K562 (cell line): ENCODE results near the gene DNER. TPM values are rescaled to one million over a fixed set of nuclear protein-coding genes. Genes with fewer than 3 reads are reported as not detected.
"Not testable (repeated sequence)": the region's sequence is repeated elsewhere in the genome, so short reads cannot be mapped to it uniquely, and the experiment has no call there.

Experiments used
- ATAC-seq: fragments of 200-7000 bp; cut with Tn5 transposase; 3 replicates; pipeline ENCODE4 v1.9.1; 2020; ENCODE audit warnings: moderate library complexity
- BruUV-seq: library from RNA; stranded (reverse); fragments of 400-500 nt; replicated peaks from 2 replicates; lab custom pipeline; 2021; lab: Mats Ljungman, UMichigan
- CTCF ChIA-PET: fragments of 300-600 bp; formaldehyde crosslinking; extraction: SDS; loops from one replicate; lab custom pipeline; 2021; ENCODE audit warnings: low intra/inter-chr PET ratio; lab: Yijun Ruan, JAX
- POLR2A ChIA-PET: fragments of 300-600, 350-650 bp; sonication (Branson Sonifier 250); formaldehyde crosslinking; extraction: SDS; loops from one replicate; lab custom pipeline; 2021; ENCODE audit warnings: antibody characterized with exemption, inconsistent platforms; lab: Yijun Ruan, JAX
- DNase-seq, 4 experiments: peaks; one replicate each; pipeline versions ENCODE4 v3.0.0 to v3.0.0-alpha.2; 2011 to 2018; ENCODE audit warnings: low spot score in 3 of 4, mixed read lengths in 3 of 4; ENCODE audit errors: extremely low read depth in 1 of 4
- FAIRE-seq: peaks from 2 replicates; lab custom pipeline; 2011; peaks lifted over from hg19 to GRCh38; lab: Jason Lieb, UNC
- H2AFZ ChIP-seq: 2 replicates; pipeline ENCODE4 v1.6.0; 2011; ENCODE audit warnings: low read depth, low read length, control low read depth, inconsistent platforms
- H3K27ac ChIP-seq: fragments of 200-600 bp; 3 replicates; pipeline ENCODE4 v1.8.0; 2011; ENCODE audit warnings: low read depth, mild to moderate bottlenecking, control low read depth, inconsistent platforms, low read length, moderate library complexity, mixed read lengths; ENCODE audit errors: extremely low read depth
- H3K27me3 ChIP-seq, 2 experiments: fragments of 300-600 bp in 1 of 2; 2 replicates in 1 of 2; 3 replicates in 1 of 2; pipeline versions ENCODE4 v1.6.0 to v1.8.0; 2011; ENCODE audit warnings: inconsistent platforms in 2 of 2, low read length in 2 of 2, mild to moderate bottlenecking in 1 of 2, mixed read lengths in 1 of 2, moderate library complexity in 1 of 2; ENCODE audit not compliant: control insufficient read depth in 2 of 2, insufficient read depth in 2 of 2
- H3K36me3 ChIP-seq: fragments of 300-600 bp; 3 replicates; pipeline ENCODE4 v1.8.0; 2011; ENCODE audit warnings: mild to moderate bottlenecking, low read length, inconsistent platforms; ENCODE audit not compliant: control insufficient read depth, insufficient read depth
- H3K4me1 ChIP-seq, 2 experiments: fragments of 200-600 bp in 1 of 2; replicated peaks in 1 of 2; 2 replicates in 1 of 2; 3 replicates in 1 of 2; pipeline versions ENCODE4 v1.5.1 to v1.8.0; 2011; ENCODE audit warnings: inconsistent platforms in 2 of 2, low read length in 2 of 2, mild to moderate bottlenecking in 1 of 2, mixed read lengths in 1 of 2, moderate library complexity in 1 of 2; ENCODE audit not compliant: control insufficient read depth in 2 of 2, insufficient read depth in 2 of 2
- H3K4me2 ChIP-seq: 2 replicates; pipeline ENCODE4 v1.6.1; 2011; ENCODE audit warnings: low read length, control low read depth, inconsistent platforms, mixed read lengths; ENCODE audit not compliant: insufficient read depth
- H3K4me3 ChIP-seq: fragments of 200-600 bp; sonication (generic), shearing (Covaris generic); 2 replicates; pipeline ENCODE4 v1.5.1; 2016; ENCODE audit warnings: control low read depth, inconsistent platforms
- H3K79me2 ChIP-seq: fragments of 200-600 bp; 3 replicates; pipeline ENCODE4 v1.8.0; 2011; ENCODE audit warnings: low read length, inconsistent platforms; ENCODE audit not compliant: control insufficient read depth, insufficient read depth
- H3K9ac ChIP-seq, 2 experiments: 2 replicates each; pipeline versions ENCODE4 v1.6.0 to v1.6.1; 2011; ENCODE audit warnings: low read depth in 2 of 2, low read length in 2 of 2, control low read depth in 1 of 2, inconsistent platforms in 1 of 2, mild to moderate bottlenecking in 1 of 2, mixed read lengths in 1 of 2; ENCODE audit not compliant: insufficient read depth in 1 of 2
- H3K9me1 ChIP-seq: one replicate; pipeline ENCODE4 v1.6.0; 2011; ENCODE audit warnings: inconsistent platforms, mild to moderate bottlenecking, low read length, moderate library complexity; ENCODE audit not compliant: control insufficient read depth, insufficient read depth
- H3K9me3 ChIP-seq: replicated peaks from 2 replicates; pipeline ENCODE4 v1.5.1; 2011; ENCODE audit warnings: low read depth, low read length, inconsistent platforms; ENCODE audit not compliant: control insufficient read depth, insufficient read depth
- H4K20me1 ChIP-seq: replicated peaks from 2 replicates; pipeline ENCODE4 v1.6.1; 2011; ENCODE audit warnings: low read length, inconsistent platforms, mixed read lengths; ENCODE audit not compliant: control insufficient read depth, insufficient read depth
- GTF2A2 ChIP-seq: IDR thresholded peaks from 2 replicates; pipeline ENCODE4 v1.6.1; 2016; ENCODE audit warnings: mild to moderate bottlenecking, missing genetic modification characterization, missing compliant biosample characterization
- MTA2 ChIP-seq: fragments of 450-650 bp; IDR thresholded peaks from 2 replicates; pipeline ENCODE4 v1.6.1; 2016; ENCODE audit warnings: low read depth
- NCOA6 ChIP-seq: fragments of 450-650 bp; IDR thresholded peaks from 2 replicates; pipeline ENCODE4 v1.6.1; 2017; ENCODE audit warnings: mild to moderate bottlenecking
- SP2 ChIP-seq: IDR thresholded peaks from 2 replicates; pipeline ENCODE4 v1.6.1; 2011; ENCODE audit warnings: mild to moderate bottlenecking, low read depth, low read length, moderate library complexity; ENCODE audit not compliant: poor library complexity, severe bottlenecking; ENCODE audit errors: extremely low read depth
- WGBS: fragments of 100-300 bp; shearing (Covaris generic); methylation state at CpG from one replicate; pipeline ENCODE4 v1.1.6; 2016; ENCODE audit warnings: low coverage, mixed read lengths; ENCODE audit not compliant: insufficient coverage; ENCODE audit errors: missing lambda C conversion rate; 5-methylcytosine and 5-hydroxymethylcytosine counted together
- in situ Hi-C: fragments of 300-500 bp; cut with MboI; formaldehyde crosslinking; loops from 4 replicates; pipeline ENCODE4 v1.15.0; 2018; ENCODE audit warnings: inconsistent platforms, mixed read lengths
- intact Hi-C: fragments of 100-400 bp; cut with micrococcal nuclease; formaldehyde crosslinking; loops from 2 replicates; pipeline ENCODE4 v1.14.2; 2022
- polyA plus RNA-seq, 8 experiments: library from polyadenylated mRNA; depleted of rRNA in 4 of 8; stranded (reverse) in 5 of 8; unstranded in 3 of 8; fragments of >200 nt; fragmentation: Nextera tagmentation in 2 of 8; fragmentation: Illumina TruSeq in 1 of 8; extraction: Ambion mirVana in 2 of 8; extraction: Trizol in 1 of 8; gene quantifications; 2 replicates each; pipeline versions ENCODE4 v1.2.1 to v1.2.3, GENCODE V29; 2011 to 2014; ENCODE audit warnings: inconsistent platforms in 1 of 8, missing spikeins in 1 of 8
- total RNA-seq, 7 experiments: library from RNA; depleted of rRNA in 6 of 7; stranded (reverse); fragments of >200 nt in 6 of 7; fragmentation: Illumina TruSeq in 2 of 7; extraction: Trizol in 2 of 7; gene quantifications; 2 replicates each; pipeline versions ENCODE4 v1.2.1 to v1.2.3, GENCODE V29; 2011 to 2021; ENCODE audit warnings: low replicate concordance in 1 of 7

DNER gene
- total and polyA plus RNA-seq, 9 of the 15 experiments (the other 6 are each of a cell fraction or from before 2014, with no cell fraction given) = not detected

DNA sequence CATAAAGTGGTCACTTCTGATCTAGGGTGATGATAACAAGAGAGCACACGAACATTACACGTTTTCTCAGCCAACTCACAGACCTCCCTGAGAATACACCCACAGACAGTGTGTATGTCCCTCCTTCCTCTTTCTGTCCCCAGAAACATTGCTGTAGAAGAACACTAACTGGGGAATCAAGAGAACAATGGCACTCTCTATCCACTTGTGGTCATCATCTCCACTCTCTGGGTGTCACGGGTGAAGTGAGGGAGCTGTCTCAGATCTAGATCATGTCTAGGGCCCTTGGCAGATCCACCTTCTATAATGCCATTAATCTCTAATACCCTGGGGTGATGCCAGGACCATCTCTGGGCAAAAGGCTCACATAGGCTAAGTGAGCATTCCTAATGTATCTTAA lies 97.9 kb downstream of the DNER start:
- H3K4me2 ChIP-seq = no peak overlapping the region
- FAIRE-seq (no peak), ATAC-seq (no peak), DNase-seq (no peak)
- BruUV-seq = no TSS peak
- no peaks in the 10 kb centered on the region for H3K9me1 ChIP-seq
- in situ Hi-C loops = no loop called here
- H3K79me2 ChIP-seq = no peaks in the 10 kb centered on the region
- H3K4me3 ChIP-seq = no peak overlapping the region
- no peaks in the 10 kb centered on the region for H4K20me1 ChIP-seq
- ChIA-PET POLR2A (no interaction called here), CTCF (no interaction called here)
- H3K4me1 ChIP-seq = no peaks in the 10 kb centered on the region
- H3K27me3 ChIP-seq = no peaks in the 10 kb centered on the region
- H3K9me3 ChIP-seq = no peaks in the 10 kb centered on the region
- intact Hi-C loops = no loop called here
- H3K27ac ChIP-seq = no peak overlapping the region
- WGBS = 0% methylated on average over 3 of the region's 3 CpGs
- TF ChIP-seq SP2 = no peak
- no peak for TF ChIP-seq NCOA6
- TF ChIP-seq GTF2A2 (tag) = no peak
- TF ChIP-seq MTA2 = no peak
- H3K36me3 ChIP-seq = no peaks in the 10 kb centered on the region
- H3K9ac ChIP-seq = no peak overlapping the region
- no peak overlapping the region for H2AFZ ChIP-seq

DNA sequence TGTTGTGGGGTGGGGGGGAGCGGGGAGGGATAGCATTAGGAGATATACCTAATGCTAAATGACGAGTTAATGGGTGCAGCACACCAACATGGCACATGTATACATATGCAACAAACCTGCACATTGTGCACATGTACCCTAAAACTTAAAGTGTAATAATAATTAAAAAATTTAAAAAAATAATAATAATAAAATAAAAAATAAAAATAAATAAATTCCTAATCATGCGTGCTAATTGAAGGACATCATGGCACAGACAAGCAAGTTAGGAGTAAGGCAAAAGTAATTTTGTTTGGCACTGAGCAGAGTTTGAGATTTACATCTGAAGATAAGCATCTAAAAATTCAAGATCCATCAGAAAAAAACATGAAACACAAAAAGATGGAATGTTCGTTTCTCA lies 100.3 kb downstream of the DNER start:
- H3K27ac ChIP-seq, CTCF ChIA-PET, H3K79me2 ChIP-seq, H3K36me3 ChIP-seq, FAIRE-seq, H3K9me1 ChIP-seq, H3K4me1 ChIP-seq, H3K4me3 ChIP-seq, H3K4me2 ChIP-seq, H2AFZ ChIP-seq, H3K9me3 ChIP-seq, intact Hi-C loops, in situ Hi-C loops, ATAC-seq, H4K20me1 ChIP-seq, H3K27me3 ChIP-seq, BruUV-seq, H3K9ac ChIP-seq, DNase-seq: not testable (repeated sequence)
- POLR2A ChIA-PET = interaction anchor here (0.9 kb wide), 1 partner anchor 8 kb away, joined by 3 read pairs; no protein-coding TSS in a partner anchor
- 0% methylated on average over 3 of the region's 4 CpGs for WGBS
